ENCODE data around the gene BID. TPM values are rescaled to one million over a fixed set of nuclear protein-coding genes. Genes with fewer than 3 reads are reported as not detected.

Gene BID
- total RNA-seq, 1 experiment from 2014 or later: 32.5 TPM

- ChIA-PET POLR2A (no interaction called here), CTCF (no interaction called here)
- Mint-ChIP-seq H3K4me3 (no peak overlapping the region), H3K27me3 (ENCODE audit: low read depth) (no peaks in the 10 kb centered on the region), H3K4me1 (peaks cover 4% of the 10 kb centered on the region; the same call in 1 of the 2 replicates), H3K9me3 (no peaks in the 10 kb centered on the region), H3K36me3 (no peaks in the 10 kb centered on the region), H3K27ac (no peak overlapping the region)
- TF ChIP-seq, protein P1, sequence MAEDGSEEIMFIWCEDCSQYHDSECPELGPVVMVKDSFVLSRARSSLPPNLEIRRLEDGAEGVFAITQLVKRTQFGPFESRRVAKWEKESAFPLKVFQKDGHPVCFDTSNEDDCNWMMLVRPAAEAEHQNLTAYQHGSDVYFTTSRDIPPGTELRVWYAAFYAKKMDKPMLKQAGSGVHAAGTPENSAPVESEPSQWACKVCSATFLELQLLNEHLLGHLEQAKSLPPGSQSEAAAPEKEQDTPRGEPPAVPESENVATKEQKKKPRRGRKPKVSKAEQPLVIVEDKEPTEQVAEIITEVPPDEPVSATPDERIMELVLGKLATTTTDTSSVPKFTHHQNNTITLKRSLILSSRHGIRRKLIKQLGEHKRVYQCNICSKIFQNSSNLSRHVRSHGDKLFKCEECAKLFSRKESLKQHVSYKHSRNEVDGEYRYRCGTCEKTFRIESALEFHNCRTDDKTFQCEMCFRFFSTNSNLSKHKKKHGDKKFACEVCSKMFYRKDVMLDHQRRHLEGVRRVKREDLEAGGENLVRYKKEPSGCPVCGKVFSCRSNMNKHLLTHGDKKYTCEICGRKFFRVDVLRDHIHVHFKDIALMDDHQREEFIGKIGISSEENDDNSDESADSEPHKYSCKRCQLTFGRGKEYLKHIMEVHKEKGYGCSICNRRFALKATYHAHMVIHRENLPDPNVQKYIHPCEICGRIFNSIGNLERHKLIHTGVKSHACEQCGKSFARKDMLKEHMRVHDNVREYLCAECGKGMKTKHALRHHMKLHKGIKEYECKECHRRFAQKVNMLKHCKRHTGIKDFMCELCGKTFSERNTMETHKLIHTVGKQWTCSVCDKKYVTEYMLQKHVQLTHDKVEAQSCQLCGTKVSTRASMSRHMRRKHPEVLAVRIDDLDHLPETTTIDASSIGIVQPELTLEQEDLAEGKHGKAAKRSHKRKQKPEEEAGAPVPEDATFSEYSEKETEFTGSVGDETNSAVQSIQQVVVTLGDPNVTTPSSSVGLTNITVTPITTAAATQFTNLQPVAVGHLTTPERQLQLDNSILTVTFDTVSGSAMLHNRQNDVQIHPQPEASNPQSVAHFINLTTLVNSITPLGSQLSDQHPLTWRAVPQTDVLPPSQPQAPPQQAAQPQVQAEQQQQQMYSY (CRISPR knock-in tag; IDR thresholded peaks at IDR 0.05): no peak
- TF ChIP-seq E2F1 (CRISPR knock-in tag; IDR thresholded peaks at IDR 0.05) (no peak), RORB (CRISPR knock-in tag; IDR thresholded peaks at IDR 0.05) (no peak), SMAD4 (CRISPR knock-in tag; IDR thresholded peaks at IDR 0.05) (no peak), SMAD3 (CRISPR knock-in tag; IDR thresholded peaks at IDR 0.05; ENCODE audit: borderline replicate concordance) (no peak)
- DNase-seq (ENCODE audit: low spot score): no peak
- no peak for ATAC-seq
Observed at GRCh38 chr22:17814830-17815229, 40.6 kb upstream of the BID start.

GRCh38 chr22:17814084-17814483, 39.8 kb upstream of the BID start:
- CTCF ChIA-PET: no interaction called here
- Mint-ChIP-seq H3K27ac (no peak overlapping the region), H3K27me3 (ENCODE audit: low read depth) (no peaks in the 10 kb centered on the region), H3K4me3 (no peak overlapping the region), H3K9me3 (no peaks in the 10 kb centered on the region), H3K4me1 (peaks cover 4% of the 10 kb centered on the region; the same call in 1 of the 2 replicates), H3K36me3 (0 out of 2 replicates have a peak, but pooled peaks cover 2% of the 10 kb centered on the region)
- POLR2A ChIA-PET: no interaction called here
- ATAC-seq (no peak), DNase-seq (ENCODE audit: low spot score) (no peak)
- TF ChIP-seq, protein P2, sequence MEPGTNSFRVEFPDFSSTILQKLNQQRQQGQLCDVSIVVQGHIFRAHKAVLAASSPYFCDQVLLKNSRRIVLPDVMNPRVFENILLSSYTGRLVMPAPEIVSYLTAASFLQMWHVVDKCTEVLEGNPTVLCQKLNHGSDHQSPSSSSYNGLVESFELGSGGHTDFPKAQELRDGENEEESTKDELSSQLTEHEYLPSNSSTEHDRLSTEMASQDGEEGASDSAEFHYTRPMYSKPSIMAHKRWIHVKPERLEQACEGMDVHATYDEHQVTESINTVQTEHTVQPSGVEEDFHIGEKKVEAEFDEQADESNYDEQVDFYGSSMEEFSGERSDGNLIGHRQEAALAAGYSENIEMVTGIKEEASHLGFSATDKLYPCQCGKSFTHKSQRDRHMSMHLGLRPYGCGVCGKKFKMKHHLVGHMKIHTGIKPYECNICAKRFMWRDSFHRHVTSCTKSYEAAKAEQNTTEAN (CRISPR knock-in tag; IDR thresholded peaks at IDR 0.05): no peak
- TF ChIP-seq ETV6 (CRISPR knock-in tag; IDR thresholded peaks at IDR 0.05) (no peak), ARID4B (CRISPR knock-in tag; IDR thresholded peaks at IDR 0.05; ENCODE audit: borderline replicate concordance) (no peak), ZBTB21 (CRISPR knock-in tag; IDR thresholded peaks at IDR 0.05; ENCODE audit: borderline replicate concordance) (no peak), ZNF416 (CRISPR knock-in tag; IDR thresholded peaks at IDR 0.05) (no peak), CBFB (CRISPR knock-in tag; IDR thresholded peaks at IDR 0.05; ENCODE audit: low read depth) (no peak), ATF1 (CRISPR knock-in tag; IDR thresholded peaks at IDR 0.05) (no peak), RORB (CRISPR knock-in tag; IDR thresholded peaks at IDR 0.05) (no peak), SOX15 (CRISPR knock-in tag; IDR thresholded peaks at IDR 0.05) (no peak), ERG (CRISPR knock-in tag; IDR thresholded peaks at IDR 0.05) (no peak), TEAD4 (CRISPR knock-in tag; IDR thresholded peaks at IDR 0.05) (no peak), E2F1 (CRISPR knock-in tag; IDR thresholded peaks at IDR 0.05) (no peak), JAZF1 (CRISPR knock-in tag; IDR thresholded peaks at IDR 0.05) (no peak), FOXK1 (CRISPR knock-in tag; IDR thresholded peaks at IDR 0.05) (no peak), ELF4 (CRISPR knock-in tag; IDR thresholded peaks at IDR 0.05; ENCODE audit: low read depth) (no peak)
- TF ChIP-seq, protein P3, sequence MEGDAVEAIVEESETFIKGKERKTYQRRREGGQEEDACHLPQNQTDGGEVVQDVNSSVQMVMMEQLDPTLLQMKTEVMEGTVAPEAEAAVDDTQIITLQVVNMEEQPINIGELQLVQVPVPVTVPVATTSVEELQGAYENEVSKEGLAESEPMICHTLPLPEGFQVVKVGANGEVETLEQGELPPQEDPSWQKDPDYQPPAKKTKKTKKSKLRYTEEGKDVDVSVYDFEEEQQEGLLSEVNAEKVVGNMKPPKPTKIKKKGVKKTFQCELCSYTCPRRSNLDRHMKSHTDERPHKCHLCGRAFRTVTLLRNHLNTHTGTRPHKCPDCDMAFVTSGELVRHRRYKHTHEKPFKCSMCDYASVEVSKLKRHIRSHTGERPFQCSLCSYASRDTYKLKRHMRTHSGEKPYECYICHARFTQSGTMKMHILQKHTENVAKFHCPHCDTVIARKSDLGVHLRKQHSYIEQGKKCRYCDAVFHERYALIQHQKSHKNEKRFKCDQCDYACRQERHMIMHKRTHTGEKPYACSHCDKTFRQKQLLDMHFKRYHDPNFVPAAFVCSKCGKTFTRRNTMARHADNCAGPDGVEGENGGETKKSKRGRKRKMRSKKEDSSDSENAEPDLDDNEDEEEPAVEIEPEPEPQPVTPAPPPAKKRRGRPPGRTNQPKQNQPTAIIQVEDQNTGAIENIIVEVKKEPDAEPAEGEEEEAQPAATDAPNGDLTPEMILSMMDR (IDR thresholded peaks at IDR 0.05): no peak

Measured in WTC11 (cell line).